Fibroblast of pulmonary artery (primary cell): ENCODE measurements around the gene ITGB3.

Experiments used
- DNase-seq: peaks from one replicate; pipeline ENCODE4 v3.0.0-alpha.2; 2010; ENCODE audit warnings: low read depth
- H3K4me3 ChIP-seq: replicated peaks from 2 replicates; pipeline ENCODE4 v1.5.1; 2011; ENCODE audit warnings: low read depth, mild to moderate bottlenecking, control low read depth, low read length, moderate library complexity
- CTCF ChIP-seq: IDR thresholded peaks from 2 replicates; pipeline ENCODE4 v1.5.1; 2011; ENCODE audit warnings: mild to moderate bottlenecking, control low read depth, low read length, inconsistent platforms; ENCODE audit errors: missing control alignments

ITGB3 gene

GRCh38 chr17:47230864-47231263 is 22.8 kb upstream of the ITGB3 start:
- DNase-seq: no peak
- no peak for TF ChIP-seq CTCF
- no peak overlapping the region for H3K4me3 ChIP-seq

- TF ChIP-seq CTCF: no peak
- DNase-seq: no peak
- no peak overlapping the region for H3K4me3 ChIP-seq
These were observed 22.3 kb upstream of the ITGB3 start for GRCh38 chr17:47231334-47231733.

DNA sequence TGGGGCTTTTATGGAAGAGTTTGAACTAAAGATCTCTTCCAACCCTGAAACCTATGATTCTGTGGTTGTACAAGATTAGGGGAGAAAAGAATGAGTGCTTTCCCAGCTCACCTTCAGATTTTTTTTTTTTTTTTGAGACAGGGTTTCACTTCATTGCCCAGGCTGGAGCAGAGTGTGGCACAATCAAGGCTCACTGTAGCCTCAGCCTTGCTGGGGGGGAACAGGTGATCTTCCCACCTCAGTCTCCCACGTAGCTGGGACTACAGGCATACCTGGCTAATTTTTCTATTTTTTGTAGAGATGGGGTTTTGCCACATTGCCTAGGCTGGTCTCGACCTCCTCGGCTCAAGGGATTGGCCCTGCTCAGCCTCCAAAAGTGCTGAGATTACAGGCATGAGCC is 21.8 kb upstream of the ITGB3 start:
- no peak for TF ChIP-seq CTCF
- no peak for DNase-seq
- H3K4me3 ChIP-seq: no peak overlapping the region

DNA sequence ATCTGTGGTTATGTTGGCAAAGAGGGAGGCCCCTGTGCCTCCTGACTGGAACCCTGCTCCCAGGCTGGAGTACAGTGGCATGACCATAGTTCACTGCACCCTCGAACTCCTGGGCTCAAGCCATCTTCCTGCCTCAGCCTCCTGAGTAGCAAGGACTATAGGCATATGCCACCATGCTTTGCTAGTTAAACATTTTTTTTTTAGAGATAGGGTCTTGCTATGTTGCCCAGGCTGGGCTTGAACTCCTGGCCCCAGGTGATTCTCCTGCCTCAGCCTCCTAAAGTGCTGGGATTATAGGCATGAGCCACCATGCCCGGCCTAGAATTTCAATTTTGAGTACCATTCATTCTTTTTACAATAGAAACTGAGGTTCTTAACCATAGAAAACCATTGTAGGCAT is 21.2 kb upstream of the ITGB3 start:
- DNase-seq: no peak
- TF ChIP-seq CTCF: no peak
- H3K4me3 ChIP-seq: no peak overlapping the region

- TF ChIP-seq CTCF: no peak
- H3K4me3 ChIP-seq: no peak overlapping the region
- DNase-seq: no peak
These were observed 18.1 kb upstream of the ITGB3 start for GRCh38 chr17:47235506-47235905.

- no peak for DNase-seq
- no peak overlapping the region for H3K4me3 ChIP-seq
- TF ChIP-seq CTCF: no peak
These were observed 17.7 kb upstream of the ITGB3 start for GRCh38 chr17:47235923-47236322.

GRCh38 chr17:47237841-47238240 is 15.8 kb upstream of the ITGB3 start:
- TF ChIP-seq CTCF: no peak
- H3K4me3 ChIP-seq: no peak overlapping the region
- no peak for DNase-seq
